Measurements from ENCODE around the gene MIA.

The MIA gene

DNA sequence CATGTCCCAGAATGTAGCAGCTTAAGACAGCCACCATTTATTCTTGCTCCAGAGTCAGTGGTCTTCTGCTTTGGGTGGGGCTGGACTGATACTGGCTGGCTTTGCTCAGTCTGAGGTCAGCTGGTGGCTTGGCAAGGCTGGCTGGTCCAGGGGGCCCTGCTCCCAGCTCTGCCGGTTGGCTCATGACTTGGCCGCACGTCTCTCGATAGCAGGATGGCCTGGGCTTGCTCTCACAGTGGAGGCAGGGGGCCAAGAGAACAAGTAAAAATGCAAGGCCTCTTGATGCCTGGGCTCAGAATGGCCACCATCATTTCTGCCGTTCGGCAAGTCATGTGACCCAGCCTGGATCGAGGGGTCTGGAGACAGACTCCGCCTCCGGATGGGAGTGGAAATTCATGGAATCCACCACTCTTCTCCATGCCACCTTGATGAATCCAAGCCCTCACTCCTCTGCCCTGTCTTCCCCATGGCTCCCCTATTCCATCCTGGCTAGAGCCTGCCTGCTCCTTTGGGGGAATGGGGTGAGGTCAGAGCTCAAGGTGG is 38.1 kb upstream of the MIA start:
- no peak overlapping the region for H3K4me3 ChIP-seq (ENCODE audit: low read depth, low read length)
- TF ChIP-seq, protein P1, sequence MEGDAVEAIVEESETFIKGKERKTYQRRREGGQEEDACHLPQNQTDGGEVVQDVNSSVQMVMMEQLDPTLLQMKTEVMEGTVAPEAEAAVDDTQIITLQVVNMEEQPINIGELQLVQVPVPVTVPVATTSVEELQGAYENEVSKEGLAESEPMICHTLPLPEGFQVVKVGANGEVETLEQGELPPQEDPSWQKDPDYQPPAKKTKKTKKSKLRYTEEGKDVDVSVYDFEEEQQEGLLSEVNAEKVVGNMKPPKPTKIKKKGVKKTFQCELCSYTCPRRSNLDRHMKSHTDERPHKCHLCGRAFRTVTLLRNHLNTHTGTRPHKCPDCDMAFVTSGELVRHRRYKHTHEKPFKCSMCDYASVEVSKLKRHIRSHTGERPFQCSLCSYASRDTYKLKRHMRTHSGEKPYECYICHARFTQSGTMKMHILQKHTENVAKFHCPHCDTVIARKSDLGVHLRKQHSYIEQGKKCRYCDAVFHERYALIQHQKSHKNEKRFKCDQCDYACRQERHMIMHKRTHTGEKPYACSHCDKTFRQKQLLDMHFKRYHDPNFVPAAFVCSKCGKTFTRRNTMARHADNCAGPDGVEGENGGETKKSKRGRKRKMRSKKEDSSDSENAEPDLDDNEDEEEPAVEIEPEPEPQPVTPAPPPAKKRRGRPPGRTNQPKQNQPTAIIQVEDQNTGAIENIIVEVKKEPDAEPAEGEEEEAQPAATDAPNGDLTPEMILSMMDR (IDR thresholded peaks at IDR 0.05; ENCODE audit: insufficient read depth, low read depth, low read length, missing control alignments), result no peak
- no peak for DNase-seq (ENCODE audit: low read depth)

DNA sequence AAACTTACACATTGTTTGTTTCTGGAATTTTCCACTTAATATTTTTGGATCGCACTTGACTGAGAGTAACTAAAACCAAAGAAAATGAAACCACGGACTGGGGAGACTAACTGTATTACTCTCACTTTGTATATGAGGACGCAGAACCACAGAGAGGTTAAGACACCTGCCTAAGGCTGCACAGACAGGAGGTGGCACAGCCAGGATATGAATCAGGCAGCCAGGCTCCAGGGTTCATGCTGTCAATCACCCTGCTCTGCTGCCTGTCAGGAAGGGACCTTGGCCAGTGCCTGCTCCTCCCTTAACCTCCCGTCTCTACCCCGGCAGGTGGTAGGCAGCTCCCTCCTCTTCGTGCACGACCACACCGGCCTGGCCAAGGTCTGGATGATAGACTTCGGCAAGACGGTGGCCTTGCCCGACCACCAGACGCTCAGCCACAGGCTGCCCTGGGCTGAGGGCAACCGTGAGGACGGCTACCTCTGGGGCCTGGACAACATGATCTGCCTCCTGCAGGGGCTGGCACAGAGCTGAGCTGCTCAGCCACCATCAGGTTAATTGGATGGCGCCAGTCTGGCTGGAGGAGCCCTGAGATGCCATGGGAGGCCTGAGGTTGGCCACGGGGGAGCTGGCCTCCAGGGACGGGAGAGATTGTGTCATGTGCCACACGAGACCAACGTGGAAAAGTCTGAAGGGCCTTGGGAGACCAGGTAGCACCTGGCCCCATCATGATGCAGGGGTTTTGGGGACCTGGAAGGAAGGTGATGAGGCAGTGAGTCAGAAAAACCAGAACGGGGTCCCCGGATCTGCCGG is 36.1 kb upstream of the MIA start:
- TF ChIP-seq, protein P1 (IDR thresholded peaks at IDR 0.05; ENCODE audit: insufficient read depth, low read depth, low read length, missing control alignments), result no peak
- DNase-seq (ENCODE audit: low read depth), result no peak
- H3K4me3 ChIP-seq (ENCODE audit: low read depth, low read length), result no peak overlapping the region

DNA sequence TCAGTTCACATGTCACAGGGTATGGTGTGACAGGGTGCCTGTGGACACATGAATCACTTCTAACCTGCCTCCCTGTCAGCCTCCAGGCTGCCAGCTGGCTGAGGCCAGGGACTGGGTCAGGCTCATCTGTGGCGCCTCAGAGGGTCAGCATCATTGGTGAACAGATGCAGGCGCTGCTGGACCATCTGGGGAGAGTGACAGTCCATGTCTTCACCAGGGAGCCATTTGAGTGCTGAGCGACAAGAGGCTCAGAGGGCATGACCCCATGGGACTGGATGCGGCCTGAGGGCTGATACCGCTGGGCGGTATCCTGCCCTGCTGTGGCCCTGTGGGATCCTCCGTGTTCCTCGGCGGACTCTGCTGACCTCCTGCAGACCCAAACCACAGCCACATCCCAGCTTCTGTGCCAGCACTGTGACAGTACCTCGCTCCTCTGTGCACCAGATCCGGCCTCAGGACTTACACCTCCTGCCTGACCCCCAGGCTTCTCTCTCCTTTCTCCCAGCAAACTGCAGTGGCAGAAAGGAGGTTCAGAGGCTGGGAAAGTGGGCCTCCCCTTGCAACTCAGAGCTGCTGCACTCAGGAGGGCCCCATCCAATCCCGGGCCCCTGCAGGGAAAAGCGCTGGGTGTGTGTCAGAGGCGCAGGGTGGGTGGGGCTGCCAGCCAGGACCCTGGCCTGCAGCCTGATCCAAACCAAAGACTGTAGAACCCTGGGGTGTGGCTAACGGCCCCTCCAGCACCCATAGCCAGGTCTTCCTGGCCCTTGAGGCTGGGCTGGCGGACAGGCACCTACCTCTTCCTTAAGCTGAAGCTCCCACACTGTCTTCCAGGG is 35.2 kb upstream of the MIA start:
- DNase-seq (ENCODE audit: low read depth), result no peak
- no peak overlapping the region for H3K4me3 ChIP-seq (ENCODE audit: low read depth, low read length)
- TF ChIP-seq, protein P1 (IDR thresholded peaks at IDR 0.05; ENCODE audit: insufficient read depth, low read depth, low read length, missing control alignments), result no peak

DNA sequence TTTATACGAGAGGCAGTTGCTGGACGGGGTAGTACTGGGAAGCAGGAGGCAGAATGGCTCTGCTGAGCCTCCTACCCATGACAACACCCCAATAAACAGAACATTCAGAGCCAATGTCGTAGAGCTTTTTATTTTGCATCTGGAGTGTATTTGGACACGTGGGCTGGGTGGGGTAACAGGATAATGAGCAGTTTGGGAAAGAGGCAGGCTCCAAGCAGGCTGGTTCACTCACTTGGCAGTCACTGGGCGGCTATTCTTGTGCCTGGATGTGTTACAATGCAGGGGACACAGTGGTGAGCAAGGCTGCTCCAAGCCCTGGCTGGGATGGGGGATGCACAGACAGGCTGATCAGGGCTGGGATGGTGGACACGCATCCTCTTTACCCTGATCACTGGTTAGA is 34.6 kb upstream of the MIA start:
- no peak for DNase-seq (ENCODE audit: low read depth)
- TF ChIP-seq, protein P1 (IDR thresholded peaks at IDR 0.05; ENCODE audit: insufficient read depth, low read depth, low read length, missing control alignments), result no peak
- no peak overlapping the region for H3K4me3 ChIP-seq (ENCODE audit: low read depth, low read length)

DNA sequence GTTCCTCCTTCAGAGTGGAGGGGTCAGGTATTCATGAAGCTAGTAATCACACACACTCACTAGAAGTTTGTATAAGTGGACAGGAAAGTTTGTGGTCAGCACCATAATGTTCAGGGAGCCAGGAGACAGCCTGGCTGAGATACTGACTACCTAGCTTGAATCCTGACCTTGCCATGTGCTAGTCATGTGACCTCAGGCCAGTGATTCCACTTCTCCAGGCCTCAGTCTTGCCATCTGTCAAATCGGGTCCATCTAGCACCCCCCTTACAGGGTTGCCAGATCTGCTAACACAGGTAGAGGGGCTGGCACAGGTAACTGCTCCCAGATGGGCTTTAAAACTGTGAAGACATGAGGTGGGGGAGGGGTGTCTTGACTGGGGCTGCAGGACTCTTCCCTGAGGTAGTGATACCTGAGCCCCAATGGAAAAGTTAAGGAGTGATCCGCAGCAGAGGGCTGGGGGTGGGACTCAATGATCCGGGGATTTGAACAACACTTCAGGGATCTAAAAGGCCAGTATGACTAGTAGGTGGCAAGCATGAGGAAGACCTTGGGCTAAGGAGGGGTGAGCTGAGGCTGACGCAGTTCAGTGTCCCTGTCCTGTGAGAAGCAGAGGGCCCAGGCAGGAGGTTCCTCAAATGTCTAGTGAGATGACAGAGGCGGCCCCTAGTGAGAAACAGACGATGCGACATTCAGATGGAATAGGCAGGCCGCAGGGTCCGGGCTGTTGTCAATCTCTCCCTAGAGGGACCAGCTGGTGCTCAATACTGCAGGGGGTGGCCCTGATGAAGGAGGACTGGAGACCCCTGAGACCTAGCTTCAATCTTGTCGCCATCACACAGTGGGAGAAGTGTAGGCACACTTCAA is 33.6 kb upstream of the MIA start:
- no peak for DNase-seq (ENCODE audit: low read depth)
- H3K4me3 ChIP-seq (ENCODE audit: low read depth, low read length), result no peak overlapping the region
- TF ChIP-seq, protein P1 (IDR thresholded peaks at IDR 0.05; ENCODE audit: insufficient read depth, low read depth, low read length, missing control alignments), result no peak

DNA sequence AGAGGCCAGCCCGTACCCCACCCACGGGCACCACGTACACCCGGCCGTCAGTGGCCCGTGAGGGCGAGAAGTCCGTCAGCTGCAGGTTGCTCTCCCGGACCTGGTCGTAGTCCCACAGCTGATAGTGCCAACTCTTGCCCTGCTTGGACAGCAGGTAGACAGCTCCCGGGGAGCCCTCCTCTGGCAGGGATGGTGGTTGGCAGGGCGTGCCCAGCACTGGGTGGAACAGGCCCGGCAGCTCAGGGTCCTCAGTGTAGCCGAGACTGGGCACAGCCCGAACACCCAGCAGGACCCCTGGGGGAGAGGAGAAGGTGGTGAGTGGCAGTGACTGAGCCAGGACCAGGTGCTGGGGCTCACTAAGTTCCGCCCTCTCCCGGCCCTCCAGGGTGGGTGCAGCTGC is 32.8 kb upstream of the MIA start:
- H3K4me3 ChIP-seq (ENCODE audit: low read depth, low read length), result no peak overlapping the region
- TF ChIP-seq, protein P1 (IDR thresholded peaks at IDR 0.05; ENCODE audit: insufficient read depth, low read depth, low read length, missing control alignments), result no peak
- DNase-seq (ENCODE audit: low read depth), result no peak

Measured in GM12865 (cell line).